ENCODE measurements around the gene CALHM1.

CALHM1 gene

GRCh38 chr10:103449208-103450144, 9.2 kb downstream of the CALHM1 start:
- Mint-ChIP-seq H3K4me3 (peak overlapping the region; percentile 20 to 47 (median 26)), H3K36me3 (ENCODE audit: low read depth) (peaks cover 29% of the 10 kb centered on the region), H3K27ac (no peak overlapping the region), H3K4me1 (peaks cover 6% of the 10 kb centered on the region), H3K9me3 (no peaks in the 10 kb centered on the region), H3K27me3 (ENCODE audit: low read depth) (peaks cover 4% of the 10 kb centered on the region)
- TF ChIP-seq CTCF (IDR thresholded peaks at IDR 0.05; ENCODE audit: unreplicated experiment in 3 of 3) = no peak

DNA sequence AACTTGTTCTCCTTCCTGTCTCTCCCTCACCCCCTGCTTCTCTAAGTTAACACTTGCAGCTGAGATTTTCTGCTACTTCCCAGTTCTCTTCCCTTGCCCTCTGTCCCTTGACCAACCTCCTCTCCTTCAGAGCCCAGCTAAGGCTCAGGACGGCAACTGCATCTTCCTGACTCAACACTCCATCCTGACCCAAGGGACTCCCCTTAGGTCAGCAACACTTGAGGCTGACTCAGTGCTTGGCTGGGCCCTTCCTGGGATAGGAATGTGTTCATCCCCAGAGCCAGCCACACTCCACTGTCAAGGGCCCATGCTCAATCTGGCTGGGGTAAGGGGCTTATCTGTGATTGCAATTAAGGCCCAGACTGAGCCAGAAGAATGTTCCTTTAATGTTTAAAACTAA, 10.0 kb downstream of the CALHM1 start:
- H3K27ac Mint-ChIP-seq = no peak overlapping the region
- TF ChIP-seq CTCF (IDR thresholded peaks at IDR 0.05; ENCODE audit: unreplicated experiment in 3 of 3) = no peak
- H3K9me3 Mint-ChIP-seq = no peaks in the 10 kb centered on the region
- peaks cover 5% of the 10 kb centered on the region for H3K27me3 Mint-ChIP-seq (ENCODE audit: low read depth)
- peaks cover 36% of the 10 kb centered on the region for H3K36me3 Mint-ChIP-seq (ENCODE audit: low read depth)
- H3K4me1 Mint-ChIP-seq = peaks cover 6% of the 10 kb centered on the region
- H3K4me3 Mint-ChIP-seq = no peak overlapping the region

DNA sequence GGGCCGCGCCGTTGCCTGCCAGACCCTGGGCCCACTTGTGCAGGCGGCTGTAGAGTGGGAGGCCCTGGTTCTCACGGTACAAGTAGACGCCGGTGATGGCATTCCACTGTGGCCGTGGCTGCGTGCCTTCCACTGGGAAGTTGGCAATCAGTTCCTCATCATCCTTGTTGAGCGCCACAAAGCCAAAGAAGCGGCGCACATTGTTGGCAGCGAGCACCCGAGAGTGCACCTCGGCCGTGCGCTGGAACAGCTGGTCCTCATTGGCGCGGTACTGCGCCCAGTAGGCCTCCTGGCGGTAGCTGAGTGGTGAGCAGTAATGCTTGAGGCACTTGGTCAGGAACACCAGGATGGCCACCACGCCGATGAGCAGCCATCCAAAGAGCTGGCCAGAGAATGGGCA, 11.5 kb downstream of the CALHM1 start:
- TF ChIP-seq CTCF (IDR thresholded peaks at IDR 0.05; ENCODE audit: unreplicated experiment in 3 of 3) = no peak
- Mint-ChIP-seq H3K36me3 (ENCODE audit: low read depth) (peaks cover 48% of the 10 kb centered on the region), H3K4me1 (peaks cover 6% of the 10 kb centered on the region), H3K27me3 (ENCODE audit: low read depth) (peaks cover 7% of the 10 kb centered on the region), H3K4me3 (no peak overlapping the region), H3K27ac (no peak overlapping the region), H3K9me3 (no peaks in the 10 kb centered on the region)

DNA sequence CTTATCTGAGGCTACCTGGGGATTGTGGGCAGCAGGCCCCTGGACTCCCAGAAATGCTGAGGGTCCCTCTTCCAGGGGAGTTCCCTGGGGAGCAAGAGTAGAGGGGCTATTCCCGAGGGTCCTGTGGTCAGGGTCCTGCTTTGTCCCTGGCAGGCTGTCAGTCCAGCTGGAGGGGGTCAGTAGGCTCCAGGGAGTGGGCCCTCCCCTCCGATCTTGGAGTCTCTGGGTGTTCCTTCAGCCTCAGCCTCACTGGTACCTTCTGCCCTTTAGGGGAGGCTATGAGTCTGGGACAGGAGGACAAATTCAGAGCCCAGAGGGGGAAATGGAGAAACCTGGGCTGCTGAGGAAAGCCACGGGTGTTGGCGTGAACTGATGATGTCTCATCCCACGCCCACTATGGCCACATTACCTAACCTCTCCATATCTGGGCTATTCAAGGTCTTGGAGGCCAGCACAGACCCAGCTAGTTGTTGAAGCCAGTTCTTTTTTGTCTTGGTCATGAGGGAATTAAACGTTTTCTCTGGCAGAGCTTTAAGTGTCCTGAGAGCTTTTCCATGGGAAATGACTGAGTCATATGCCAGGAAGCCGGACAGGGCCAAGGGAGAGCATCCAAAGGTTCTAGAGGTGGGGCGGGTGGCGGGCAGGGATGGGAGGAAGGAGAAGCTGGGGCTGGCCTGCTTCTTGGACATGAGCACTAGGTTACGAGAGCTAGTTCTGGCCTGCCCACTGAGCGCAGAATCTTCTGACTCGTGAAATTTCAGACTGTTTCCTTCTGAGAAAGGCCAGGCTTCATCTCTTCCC, 12.7 kb downstream of the CALHM1 start:
- H3K9me3 Mint-ChIP-seq = no peaks in the 10 kb centered on the region
- no peak for TF ChIP-seq CTCF (IDR thresholded peaks at IDR 0.05; ENCODE audit: unreplicated experiment in 3 of 3)
- H3K4me3 Mint-ChIP-seq = no peak overlapping the region
- H3K27me3 Mint-ChIP-seq (ENCODE audit: low read depth) = peaks cover 7% of the 10 kb centered on the region
- H3K36me3 Mint-ChIP-seq (ENCODE audit: low read depth) = peaks cover 55% of the 10 kb centered on the region
- no peak overlapping the region for H3K27ac Mint-ChIP-seq
- peaks cover 1% of the 10 kb centered on the region for H3K4me1 Mint-ChIP-seq

GRCh38 chr10:103445366-103445765, 13.3 kb downstream of the CALHM1 start:
- no peaks in the 10 kb centered on the region for H3K4me1 Mint-ChIP-seq
- TF ChIP-seq CTCF (IDR thresholded peaks at IDR 0.05; ENCODE audit: unreplicated experiment in 3 of 3) = no peak
- H3K27me3 Mint-ChIP-seq (ENCODE audit: low read depth) = peaks cover 7% of the 10 kb centered on the region
- H3K36me3 Mint-ChIP-seq (ENCODE audit: low read depth) = peaks cover 59% of the 10 kb centered on the region
- H3K4me3 Mint-ChIP-seq = no peak overlapping the region
- H3K27ac Mint-ChIP-seq = no peak overlapping the region
- no peaks in the 10 kb centered on the region for H3K9me3 Mint-ChIP-seq
